HG02973 (cell line): ENCODE results near the gene EYA2.

Experiments used
- ATAC-seq: cut with Tn5 transposase; IDR thresholded peaks from one replicate; pipeline ENCODE4 v1.9.1; 2021; ENCODE audit warnings: moderate library complexity; ENCODE audit not compliant: unreplicated experiment

Gene EYA2

DNA sequence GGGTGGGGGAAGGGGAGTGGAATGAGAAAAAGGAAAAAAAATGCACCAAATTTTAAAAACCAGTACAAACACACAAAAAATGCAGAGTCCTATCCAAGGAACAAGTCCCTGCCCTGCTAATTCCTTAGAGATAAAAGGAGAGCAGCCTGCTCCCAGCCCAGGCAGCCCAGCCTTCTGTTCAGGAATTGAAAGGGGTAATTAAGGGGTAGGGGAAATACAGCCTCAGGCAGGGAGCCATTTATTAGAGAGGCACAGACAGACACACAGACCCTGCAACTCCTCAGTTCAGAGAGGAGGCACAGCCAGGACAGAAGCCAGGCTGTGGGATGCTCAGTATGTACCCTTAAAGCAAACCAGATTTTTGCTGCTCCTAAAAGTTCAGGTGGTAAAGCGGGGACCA lies 137.2 kb downstream of the EYA2 start:
- ATAC-seq = no peak

DNA sequence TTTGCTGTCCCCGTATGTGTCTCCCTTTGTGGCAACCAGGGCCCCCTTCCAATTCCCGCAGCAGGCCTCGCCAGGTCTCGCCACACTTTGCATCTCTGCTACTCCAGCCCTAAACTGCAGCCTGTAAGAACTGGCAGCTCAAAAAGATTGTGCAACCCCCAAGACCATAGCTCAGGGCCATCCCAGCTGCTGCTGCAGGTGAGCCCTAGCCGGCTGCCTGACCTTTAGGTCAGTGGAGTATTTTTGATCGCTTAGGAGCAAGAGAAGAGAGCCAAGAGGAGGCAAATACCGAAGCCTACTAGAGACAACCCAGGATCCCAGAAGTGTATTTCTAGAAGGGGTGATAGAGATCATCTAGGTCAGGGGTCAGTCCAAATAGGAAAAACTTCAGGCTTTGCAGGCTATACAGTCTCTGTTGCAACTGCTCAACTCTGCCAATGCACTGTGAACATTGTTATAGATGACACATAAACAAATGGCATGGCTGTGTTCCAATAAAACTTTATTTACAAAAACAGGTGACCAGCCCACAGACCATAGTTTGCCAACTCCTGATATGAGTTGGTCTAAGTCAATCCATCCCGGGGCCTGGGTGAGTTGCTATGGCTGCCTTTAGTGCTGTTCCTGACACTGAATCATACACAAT lies 138.4 kb downstream of the EYA2 start:
- no peak for ATAC-seq

DNA sequence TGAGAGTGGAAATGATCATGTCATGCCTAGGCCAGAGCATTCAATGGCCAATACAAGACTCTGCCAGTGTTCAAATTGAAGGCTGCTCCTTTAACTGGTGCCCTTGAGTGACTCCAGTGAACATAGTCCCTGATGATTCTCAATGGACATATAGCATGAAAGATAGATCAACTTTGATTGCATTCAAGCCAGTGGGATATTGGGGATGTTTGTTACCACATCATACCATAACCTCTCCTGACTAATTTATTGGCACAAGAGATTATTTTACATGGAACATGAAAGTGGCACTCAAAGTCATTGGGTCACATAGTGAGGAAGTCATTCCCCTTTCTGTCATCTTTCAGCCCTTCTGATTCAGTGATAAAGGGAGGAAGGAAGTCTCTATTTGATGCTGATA lies 139.0 kb downstream of the EYA2 start:
- no peak for ATAC-seq

DNA sequence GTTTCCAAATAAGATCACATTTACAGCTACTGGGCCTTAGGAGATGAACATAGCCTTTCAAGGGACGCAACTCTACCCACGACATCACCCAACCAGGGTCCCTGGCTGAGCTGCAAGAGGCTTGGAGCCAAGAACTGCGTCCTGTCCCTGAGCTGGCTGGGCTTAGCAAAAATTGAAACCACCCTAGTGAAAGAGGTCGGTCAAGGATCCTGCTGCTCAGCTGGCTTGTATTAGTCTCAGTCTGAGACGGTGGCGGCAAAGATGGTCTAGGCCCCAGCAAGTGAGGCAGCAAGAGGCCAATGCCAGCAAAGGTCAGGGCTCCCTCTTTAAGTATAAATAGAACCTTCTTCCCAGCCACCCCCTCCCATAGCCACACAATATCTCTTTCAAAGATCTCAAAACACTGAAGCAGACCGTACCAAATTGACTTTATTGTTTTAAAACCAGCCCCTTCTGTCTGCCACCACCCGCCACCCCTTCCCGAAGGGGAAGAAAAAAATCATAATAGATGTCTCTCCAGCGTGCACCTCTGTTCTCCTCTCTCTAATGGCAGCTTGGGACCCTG lies 140.5 kb downstream of the EYA2 start:
- no peak for ATAC-seq

DNA sequence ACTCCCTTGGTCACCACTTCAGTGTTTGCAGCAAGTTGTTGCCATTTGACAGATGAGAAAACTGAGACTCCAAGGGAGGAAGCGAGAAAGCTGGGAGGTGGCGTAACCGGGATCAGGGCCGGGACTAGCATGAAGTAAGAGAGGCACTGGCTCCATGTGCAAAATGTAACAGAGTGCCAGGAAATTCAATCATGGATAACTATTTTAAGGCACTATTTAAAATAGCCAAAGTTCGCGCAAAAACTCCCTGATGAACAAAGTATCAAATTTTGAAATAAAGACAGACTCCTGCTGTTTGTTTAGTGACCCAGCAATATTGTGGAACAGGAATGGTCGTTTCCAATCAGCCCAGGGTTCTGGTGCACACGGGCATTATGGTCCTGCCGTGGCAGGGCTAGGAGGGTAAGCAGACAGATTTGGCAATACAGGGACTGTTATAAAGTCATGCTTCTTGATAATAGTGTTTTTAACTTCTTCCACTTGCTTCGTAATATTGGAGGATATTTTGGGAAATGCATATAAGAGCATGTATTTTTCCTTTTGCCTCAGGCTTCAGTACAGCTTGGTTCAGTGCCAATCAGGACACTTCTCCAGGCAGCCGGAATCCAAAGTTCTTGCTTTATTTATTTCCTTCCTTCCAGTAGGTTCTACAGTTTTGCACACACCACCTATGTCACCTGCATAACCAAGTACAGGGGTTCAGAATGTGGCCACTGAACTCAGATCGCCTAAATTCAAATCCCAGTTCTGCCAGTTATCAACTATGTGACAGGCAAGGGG lies 141.6 kb downstream of the EYA2 start:
- no peak for ATAC-seq

GRCh38 chr20:47038566-47039560 lies 144.2 kb downstream of the EYA2 start:
- no peak for ATAC-seq

GRCh38 chr20:47040506-47041125 lies 146.0 kb downstream of the EYA2 start:
- no peak for ATAC-seq

GRCh38 chr20:47041396-47041899 lies 146.8 kb downstream of the EYA2 start:
- ATAC-seq = no peak

GRCh38 chr20:47042464-47042863 lies 147.8 kb downstream of the EYA2 start:
- no peak for ATAC-seq

DNA sequence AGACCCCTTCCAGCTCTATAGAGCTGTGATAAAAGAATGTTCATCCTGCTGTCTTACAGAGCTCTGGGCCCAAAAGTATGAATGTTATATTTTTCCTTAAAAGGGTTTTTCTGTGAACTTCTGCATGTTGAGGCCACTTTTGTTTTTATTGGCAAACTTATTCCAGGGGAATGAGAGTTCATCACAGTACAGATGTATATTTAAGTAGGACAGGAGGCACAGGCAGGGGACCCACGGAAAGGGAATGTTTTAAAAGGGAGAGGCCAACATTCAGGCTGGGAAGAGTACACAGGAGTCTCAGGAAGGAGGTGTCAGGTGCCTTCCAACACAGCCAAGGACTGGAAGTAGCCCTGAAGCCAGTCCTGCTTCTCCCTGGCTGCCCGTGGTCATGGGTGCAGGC lies 148.4 kb downstream of the EYA2 start:
- ATAC-seq = no peak

DNA sequence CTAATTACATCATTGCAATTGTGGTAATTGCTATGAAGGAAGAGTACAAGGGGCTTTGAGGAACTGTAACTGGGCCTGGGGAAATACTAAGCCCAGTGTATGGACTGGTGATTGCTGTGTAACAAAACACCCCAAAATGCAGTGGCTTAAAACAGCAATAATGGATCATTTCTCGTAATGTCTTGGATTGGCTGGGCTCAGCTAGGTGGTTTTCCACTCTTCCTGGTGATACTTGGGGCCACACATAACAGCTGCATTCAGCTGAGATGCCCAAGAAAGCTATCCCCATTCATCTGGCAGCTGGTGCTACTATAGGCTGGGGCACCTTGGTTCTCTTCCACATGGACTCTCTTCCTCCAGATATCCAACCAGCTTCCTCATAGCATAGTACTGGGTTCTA lies 150.3 kb downstream of the EYA2 start:
- ATAC-seq = no peak

DNA sequence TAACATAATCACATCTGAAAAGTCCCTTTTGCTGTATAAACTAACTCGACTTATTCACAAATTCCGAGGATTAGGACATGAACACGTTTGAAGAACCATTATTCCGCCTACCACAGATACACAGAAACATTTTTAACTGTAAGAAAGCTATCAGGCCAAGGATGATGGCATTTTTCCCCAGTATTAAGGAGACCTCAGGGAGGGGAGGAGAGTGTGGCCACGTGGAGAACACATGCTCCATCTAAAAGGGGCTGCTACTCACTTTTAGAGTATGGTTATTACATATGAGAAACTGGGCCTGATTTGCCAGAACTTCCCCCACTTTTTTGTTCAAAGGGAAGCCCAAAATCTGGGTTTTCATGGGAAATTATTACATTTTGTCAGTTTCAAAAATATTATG lies 153.4 kb downstream of the EYA2 start:
- no peak for ATAC-seq

DNA sequence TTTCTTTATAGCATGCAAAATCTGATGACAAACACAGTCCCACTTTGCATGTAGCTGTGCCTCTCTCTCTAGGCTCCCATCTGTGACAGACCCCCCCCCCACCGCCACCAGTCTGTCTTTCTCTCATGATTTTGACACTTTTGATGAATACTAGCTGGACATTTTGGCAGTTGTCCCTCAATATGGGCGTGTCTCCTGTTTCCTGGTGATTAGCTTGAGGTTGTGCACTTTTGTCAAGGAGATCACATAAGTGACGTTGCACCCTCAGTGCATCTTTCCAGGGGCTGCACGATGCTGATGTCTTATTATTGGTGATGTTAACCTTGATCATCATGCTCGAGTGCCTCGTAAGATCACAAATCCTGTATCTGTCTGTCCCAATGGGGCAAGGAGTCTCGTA lies 155.1 kb downstream of the EYA2 start:
- no peak for ATAC-seq

- ATAC-seq = no peak
Observed at GRCh38 chr20:47050996-47051395, 156.4 kb downstream of the EYA2 start.

DNA sequence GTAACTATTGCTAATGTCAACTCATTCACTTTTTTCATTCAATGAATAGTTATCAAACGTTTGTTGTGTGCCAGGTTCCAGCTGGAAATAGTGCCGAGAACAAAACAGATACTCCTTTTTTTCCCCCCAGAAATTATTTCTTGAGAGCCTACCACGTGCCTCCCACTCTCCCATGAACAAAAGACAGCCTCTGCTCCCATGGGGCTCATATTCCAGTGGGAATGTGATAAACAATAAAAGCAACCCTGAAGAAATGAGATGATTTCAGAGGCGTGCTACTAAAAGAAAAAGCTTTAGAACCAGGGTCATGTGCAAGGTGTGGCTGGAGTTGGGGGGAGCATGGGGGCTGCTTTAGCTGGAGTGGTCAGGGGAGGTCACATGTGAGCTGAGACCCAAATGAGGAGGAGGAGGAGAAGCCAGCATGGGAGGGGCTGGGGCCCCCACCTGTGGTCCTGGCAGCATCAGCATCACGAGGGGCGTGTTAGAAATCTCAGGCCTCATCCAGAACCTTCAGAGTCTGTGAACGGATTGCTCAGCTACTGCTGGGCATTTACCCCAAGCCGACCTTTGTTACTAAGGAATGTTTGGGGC lies 157.4 kb downstream of the EYA2 start:
- no peak for ATAC-seq

DNA sequence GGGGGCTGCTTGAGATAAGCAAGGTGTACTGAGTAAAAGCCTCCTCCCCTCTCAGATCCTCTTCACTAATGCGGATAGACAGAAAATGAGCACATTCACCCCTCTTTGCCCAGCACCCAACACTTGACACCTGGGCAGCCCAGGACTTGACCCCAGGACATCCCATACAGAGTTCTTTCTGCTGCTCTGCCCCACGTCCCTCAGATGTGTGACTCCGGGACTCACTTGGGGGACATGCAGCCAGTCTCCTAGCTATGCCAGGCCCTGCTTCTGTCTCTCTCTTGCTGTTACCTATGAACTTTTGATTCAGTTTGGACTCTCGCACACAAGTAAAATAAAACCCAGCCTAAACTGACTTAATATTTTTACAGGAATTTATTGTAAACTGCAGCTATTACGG lies 159.9 kb downstream of the EYA2 start:
- no peak for ATAC-seq

GRCh38 chr20:47054945-47055344 lies 160.3 kb downstream of the EYA2 start:
- ATAC-seq = no peak

GRCh38 chr20:47055699-47056369 lies 161.2 kb downstream of the EYA2 start:
- no peak for ATAC-seq

- ATAC-seq = no peak
Observed at GRCh38 chr20:47057661-47058060, 163.0 kb downstream of the EYA2 start.

- ATAC-seq = no peak
Observed at GRCh38 chr20:47058236-47058635, 163.6 kb downstream of the EYA2 start.
